Liver (tissue), 9 donors: Measurements from ENCODE around the gene EDEM1. TPM values are rescaled to one million over a fixed set of nuclear protein-coding genes. Genes with fewer than 3 reads are reported as not detected.

ENCODE experiments used
- DNase-seq: peaks from one replicate; pipeline ENCODE4 v3.0.0-alpha.2; 2017; ENCODE audit warnings: low spot score
- H3K27ac ChIP-seq, 2 donors: one replicate each; pipeline ENCODE4 v1.7.0; 2013; ENCODE audit warnings: inconsistent platforms in 2 of 2, low read length in 2 of 2, control low read depth in 1 of 2, low read depth in 1 of 2, mild to moderate bottlenecking in 1 of 2
- H3K27me3 ChIP-seq, 4 donors: one replicate each; pipeline versions ENCODE4 v1.6.1 to v1.7.0; 2013; ENCODE audit warnings: low read length in 3 of 4, inconsistent platforms in 1 of 4, mild to moderate bottlenecking in 1 of 4, moderate library complexity in 1 of 4; ENCODE audit not compliant: control insufficient read depth in 4 of 4, insufficient read depth in 4 of 4
- H3K36me3 ChIP-seq, 4 donors: one replicate each; pipeline versions ENCODE4 v1.6.1 to v1.7.0; 2013; ENCODE audit warnings: low read length in 3 of 4, mild to moderate bottlenecking in 3 of 4, low read depth in 1 of 4, moderate library complexity in 1 of 4; ENCODE audit not compliant: control insufficient read depth in 4 of 4, insufficient read depth in 3 of 4
- H3K4me1 ChIP-seq, 4 donors: one replicate each; pipeline versions ENCODE4 v1.6.1 to v1.7.0; 2013; ENCODE audit warnings: low read length in 3 of 4, mild to moderate bottlenecking in 3 of 4, moderate library complexity in 1 of 4; ENCODE audit not compliant: control insufficient read depth in 4 of 4, insufficient read depth in 4 of 4
- H3K4me3 ChIP-seq, 3 donors: one replicate each; pipeline versions ENCODE4 v1.6.1 to v1.7.0; 2013; ENCODE audit warnings: low read length in 3 of 3, control low read depth in 1 of 3, low read depth in 1 of 3, mild to moderate bottlenecking in 1 of 3
- H3K9ac ChIP-seq, 2 donors: one replicate each; pipeline ENCODE4 v1.7.0; 2013; ENCODE audit warnings: low read length in 2 of 2, mild to moderate bottlenecking in 2 of 2, moderate library complexity in 2 of 2, control low read depth in 1 of 2, low read depth in 1 of 2
- H3K9me3 ChIP-seq, 4 donors: one replicate each; pipeline versions ENCODE4 v1.6.1 to v1.7.0; 2013; ENCODE audit warnings: low read length in 3 of 4; ENCODE audit not compliant: control insufficient read depth in 4 of 4
- ATF3 ChIP-seq: IDR thresholded peaks from 2 replicates; pipeline ENCODE4 v1.6.1; 2016; ENCODE audit warnings: antibody characterized with exemption
- CTCF ChIP-seq: fragments of 150-350 bp; IDR thresholded peaks from 2 replicates; pipeline ENCODE4 v1.5.1; 2017; ENCODE audit warnings: improper control_type of control experiment, low read depth, low read length; ENCODE audit not compliant: missing input control
- EGR1 ChIP-seq, 2 donors: IDR thresholded peaks; 2 replicates each; pipeline ENCODE4 v1.6.1; 2016 to 2018; ENCODE audit warnings: antibody characterized with exemption in 2 of 2, low read depth in 2 of 2
- FOXA1 ChIP-seq: IDR thresholded peaks from 2 replicates; pipeline ENCODE4 v1.6.1; 2016; ENCODE audit warnings: antibody characterized with exemption
- FOXA2 ChIP-seq: IDR thresholded peaks from 2 replicates; pipeline ENCODE4 v1.6.1; 2016; ENCODE audit warnings: antibody characterized with exemption
- GABPA ChIP-seq, 2 donors: IDR thresholded peaks in 1 of 2; conservative IDR thresholded peaks in 1 of 2; 2 replicates each; pipeline ENCODE4 v1.6.1; 2016; ENCODE audit warnings: antibody characterized with exemption in 2 of 2, mild to moderate bottlenecking in 1 of 2, moderate library complexity in 1 of 2
- HNF4A ChIP-seq, 2 donors: conservative IDR thresholded peaks; 2 replicates each; pipeline ENCODE4 v1.6.1; 2016; ENCODE audit warnings: antibody characterized with exemption in 2 of 2, mild to moderate bottlenecking in 2 of 2
- HNF4G ChIP-seq: IDR thresholded peaks from 2 replicates; pipeline ENCODE4 v1.6.1; 2016; ENCODE audit warnings: antibody characterized with exemption
- JUND ChIP-seq, 2 donors: IDR thresholded peaks; 2 replicates each; pipeline ENCODE4 v1.6.1; 2016; ENCODE audit warnings: antibody characterized with exemption in 2 of 2
- MAX ChIP-seq: IDR thresholded peaks from 2 replicates; pipeline ENCODE4 v1.6.1; 2016; ENCODE audit warnings: antibody characterized with exemption
- NR2F2 ChIP-seq: IDR thresholded peaks from 2 replicates; pipeline ENCODE4 v1.6.1; 2016; ENCODE audit warnings: antibody characterized with exemption
- RAD21 ChIP-seq, 2 donors: IDR thresholded peaks; 2 replicates each; pipeline ENCODE4 v1.6.1; 2016; ENCODE audit warnings: antibody characterized with exemption in 2 of 2, mild to moderate bottlenecking in 2 of 2
- REST ChIP-seq: IDR thresholded peaks from 2 replicates; pipeline ENCODE4 v1.6.1; 2016; ENCODE audit warnings: antibody characterized with exemption, mild to moderate bottlenecking
- RXRA ChIP-seq, 2 donors: IDR thresholded peaks; 2 replicates each; pipeline ENCODE4 v1.6.1; 2017 to 2018; ENCODE audit warnings: antibody characterized with exemption in 2 of 2, mild to moderate bottlenecking in 1 of 2
- SP1 ChIP-seq: IDR thresholded peaks from 2 replicates; pipeline ENCODE4 v1.6.1; 2018; ENCODE audit warnings: antibody characterized with exemption, mild to moderate bottlenecking
- TAF1 ChIP-seq: conservative IDR thresholded peaks from 2 replicates; pipeline ENCODE4 v1.6.1; 2016; ENCODE audit warnings: antibody characterized with exemption, mild to moderate bottlenecking
- YY1 ChIP-seq: IDR thresholded peaks from 2 replicates; pipeline ENCODE4 v1.6.1; 2016; ENCODE audit warnings: antibody characterized with exemption, mild to moderate bottlenecking
- ZBTB33 ChIP-seq: IDR thresholded peaks from 2 replicates; pipeline ENCODE4 v1.6.1; 2016; ENCODE audit warnings: antibody characterized with exemption
- WGBS: extraction: QIAGEN DNeasy Blood & Tissue Kit; methylation state at CpG from one replicate; pipeline ENCODE4 v1.1.7; 2013; 5-methylcytosine and 5-hydroxymethylcytosine counted together
- polyA plus RNA-seq, 2 donors: library from polyadenylated mRNA; stranded (reverse) in 1 of 2; unstranded in 1 of 2; fragments of 200-250 nt in 1 of 2; fragments of >200 nt in 1 of 2; fragmentation: Nextera tagmentation in 1 of 2; extraction: Ambion mirVana in 1 of 2; gene quantifications; one replicate each; pipeline versions ENCODE4 v1.2.1 to v1.2.3, GENCODE V29; 2013 to 2015
- total RNA-seq, 2 donors: library from RNA; depleted of rRNA; stranded (reverse); fragments of >200 nt; gene quantifications; one replicate each; pipeline ENCODE4 v1.2.3, GENCODE V29; 2014
- donor health status: healthy.
- donor health status: healthy.
- donor health status: healthy.
- donor health status: healthy.
- donor health status: healthy.

EDEM1 gene
- total and polyA plus RNA-seq, 4 donors, result 20.4 to 97.5 (median 32.9) TPM

- Histone ChIP-seq H3K4me3 (no peak overlapping the region), H3K9ac (no peak overlapping the region), H3K9me3 (no peaks in the 10 kb centered on the region), H3K4me1 (peaks cover 2 to 25% (median 20%) of the 10 kb centered on the region in 4 donors), H3K27ac (no peak overlapping the region), H3K27me3 (no peaks in the 10 kb centered on the region), H3K36me3 (no peaks in the 10 kb centered on the region)
- WGBS, result 95% methylated on average over 4 of the region's 4 CpGs
- DNase-seq, result no peak
- TF ChIP-seq JUND (IDR thresholded peaks at IDR 0.05) (no peak), ATF3 (no peak), ZBTB33 (no peak), FOXA1 (no peak), FOXA2 (no peak), MAX (no peak), CTCF (no peak), EGR1 (IDR thresholded peaks at IDR 0.05; ENCODE audit: low read depth in 2 of 2) (no peak), HNF4G (no peak), SP1 (no peak), NR2F2 (no peak), GABPA (IDR thresholded peaks at IDR 0.05 in 1 of 2, conservative IDR thresholded peaks at IDR 0.05 in 1 of 2) (no peak), TAF1 (no peak), YY1 (no peak), RAD21 (IDR thresholded peaks at IDR 0.05) (no peak), RXRA (IDR thresholded peaks at IDR 0.05) (no peak), HNF4A (conservative IDR thresholded peaks at IDR 0.05) (no peak), REST (no peak)
Measured at GRCh38 chr3:5141760-5142159, 45.7 kb upstream of the EDEM1 start.
